Kidney glomerular epithelial cell (primary cell): Measurements from ENCODE around the gene PLEKHG3.

Experiments used
- DNase-seq: peaks from one replicate; lab custom pipeline; 2025; lab: John Stamatoyannopoulos, UW

The PLEKHG3 gene

GRCh38 chr14:64707661-64708060 lies 3.4 kb downstream of the PLEKHG3 start:
- DNase-seq, result peak; percentile 50

GRCh38 chr14:64708148-64709004 lies 4.2 kb downstream of the PLEKHG3 start:
- peak; percentile 80 for DNase-seq

DNA sequence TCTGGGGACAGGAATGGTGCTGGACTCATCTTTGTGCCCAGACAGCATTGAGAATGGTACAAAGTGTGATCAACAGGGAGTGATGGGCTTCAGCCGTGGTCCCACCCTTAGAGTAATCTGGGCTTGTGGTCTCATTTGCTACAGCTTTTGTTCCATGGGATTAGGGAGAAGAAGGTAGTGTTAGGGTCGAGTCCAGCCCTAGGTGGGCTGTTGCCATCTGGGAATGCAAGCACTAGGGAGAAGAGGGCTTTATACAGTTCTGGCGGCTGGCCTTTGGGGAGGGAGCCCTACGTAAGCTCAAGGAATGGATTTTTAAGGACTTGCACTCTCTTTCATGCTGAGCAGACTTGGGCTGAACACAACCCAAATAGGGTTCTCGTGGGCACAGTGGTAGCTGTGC lies 4.9 kb downstream of the PLEKHG3 start:
- no peak for DNase-seq

DNA sequence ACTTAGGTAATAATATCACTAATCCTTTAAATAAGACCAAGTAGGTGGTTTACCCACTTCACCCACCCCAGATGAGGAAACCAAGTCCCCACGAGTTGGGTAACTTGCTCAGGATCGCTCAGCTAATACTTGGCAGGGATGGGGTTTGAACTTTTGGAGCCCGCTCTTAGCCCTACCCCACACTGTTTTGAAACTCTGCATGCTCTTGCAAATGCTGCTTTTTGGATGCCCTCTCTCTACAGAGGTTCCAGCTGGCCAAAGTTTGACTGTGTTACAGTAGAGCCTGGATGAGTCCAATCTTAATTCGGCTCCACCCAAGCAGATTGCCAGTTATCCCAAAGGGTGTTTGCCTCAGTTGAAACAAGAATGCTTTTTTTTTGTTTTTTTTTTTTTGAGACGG lies 6.8 kb downstream of the PLEKHG3 start:
- no peak for DNase-seq

GRCh38 chr14:64713677-64714076 lies 9.5 kb downstream of the PLEKHG3 start:
- DNase-seq, result no peak

- DNase-seq, result no peak
These were observed 10.3 kb downstream of the PLEKHG3 start for GRCh38 chr14:64714432-64715025.

DNA sequence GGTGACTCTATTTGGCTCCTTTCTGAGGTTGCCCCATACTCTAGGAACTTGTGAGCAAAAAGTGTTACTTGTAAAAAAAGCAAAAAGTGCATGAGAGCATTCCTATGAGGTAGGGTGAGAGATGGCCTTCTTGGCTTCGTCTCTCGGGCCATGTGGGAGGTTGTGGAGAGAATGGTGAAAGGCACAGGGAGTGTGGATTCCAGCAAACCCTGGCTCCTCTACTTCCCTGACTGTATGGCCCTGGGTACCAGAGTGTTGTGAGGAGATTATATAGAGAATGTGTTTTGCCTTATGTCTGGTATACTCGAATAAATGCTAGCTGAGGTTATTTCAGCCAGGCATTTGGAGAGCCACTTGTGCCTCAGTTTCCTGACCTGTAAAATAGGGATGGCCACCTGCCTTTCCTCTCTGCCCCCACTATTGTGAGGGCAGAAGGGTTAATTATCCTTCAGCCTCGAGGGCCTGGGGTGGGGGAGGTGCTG lies 11.0 kb downstream of the PLEKHG3 start:
- no peak for DNase-seq

GRCh38 chr14:64715628-64716412 lies 11.6 kb downstream of the PLEKHG3 start:
- peak; percentile 50 for DNase-seq

GRCh38 chr14:64717870-64718269 lies 13.6 kb downstream of the PLEKHG3 start:
- DNase-seq, result peak; percentile 29

- DNase-seq, result no peak
These were observed 14.5 kb downstream of the PLEKHG3 start for GRCh38 chr14:64718762-64719161.

- no peak for DNase-seq
These were observed 15.4 kb downstream of the PLEKHG3 start for GRCh38 chr14:64719601-64720000.

DNA sequence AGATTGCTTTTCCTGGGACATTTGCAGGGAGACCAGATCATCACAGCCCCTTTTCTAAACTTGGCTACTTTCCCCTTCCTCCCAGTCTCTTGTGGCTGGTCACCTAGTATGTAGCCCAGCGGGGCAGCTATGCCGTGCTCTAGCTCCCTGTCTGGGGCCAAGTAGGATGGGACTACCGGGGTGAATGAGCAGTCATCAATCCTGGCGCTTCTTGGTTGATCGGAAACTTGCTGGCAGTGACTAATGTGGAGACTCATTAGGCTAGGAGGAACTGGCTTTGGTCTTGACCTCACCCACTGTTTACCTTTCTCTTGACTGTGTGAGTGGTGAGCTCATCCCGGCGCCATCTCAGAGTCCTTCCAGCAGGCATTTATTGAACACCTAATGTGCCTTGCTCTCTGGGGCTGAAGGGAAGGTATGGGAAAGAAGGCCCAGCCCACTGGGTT lies 15.9 kb downstream of the PLEKHG3 start:
- peak; percentile 96 for DNase-seq

GRCh38 chr14:64721391-64721791 lies 17.2 kb downstream of the PLEKHG3 start:
- no peak for DNase-seq

- DNase-seq, result no peak
These were observed 17.7 kb downstream of the PLEKHG3 start for GRCh38 chr14:64721899-64722298.

DNA sequence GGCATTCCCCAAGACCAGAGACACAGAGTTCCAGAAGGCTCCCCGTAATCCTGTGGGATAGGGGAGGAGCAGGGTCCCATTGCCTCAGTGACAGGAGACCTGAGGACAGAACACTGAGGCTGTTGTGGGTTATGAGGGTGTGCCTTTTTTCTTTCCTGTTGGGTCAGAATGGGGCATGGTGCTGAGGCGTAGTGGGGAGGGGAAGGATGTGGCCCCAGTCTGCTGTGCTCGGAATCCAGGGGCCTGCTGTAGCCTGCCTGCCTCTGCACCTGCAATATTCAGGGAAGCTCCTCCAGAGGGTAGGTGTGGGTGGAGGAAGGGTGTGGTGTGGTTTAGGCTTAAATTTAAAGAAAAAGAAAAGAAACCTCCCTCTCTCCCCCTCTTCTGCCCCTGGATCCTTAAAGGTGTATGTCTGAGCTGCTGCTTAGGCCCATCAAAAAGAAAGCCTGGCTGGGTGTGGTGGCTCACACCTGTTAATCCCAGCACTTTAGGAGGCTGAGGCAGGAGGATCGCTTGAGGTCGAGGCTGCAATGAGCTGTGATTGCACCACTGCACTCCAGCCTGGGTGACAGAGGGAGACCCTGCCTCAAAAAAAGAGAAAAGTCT lies 18.7 kb downstream of the PLEKHG3 start:
- no peak for DNase-seq

GRCh38 chr14:64723691-64724577 lies 19.7 kb downstream of the PLEKHG3 start:
- peak; percentile 19 for DNase-seq

DNA sequence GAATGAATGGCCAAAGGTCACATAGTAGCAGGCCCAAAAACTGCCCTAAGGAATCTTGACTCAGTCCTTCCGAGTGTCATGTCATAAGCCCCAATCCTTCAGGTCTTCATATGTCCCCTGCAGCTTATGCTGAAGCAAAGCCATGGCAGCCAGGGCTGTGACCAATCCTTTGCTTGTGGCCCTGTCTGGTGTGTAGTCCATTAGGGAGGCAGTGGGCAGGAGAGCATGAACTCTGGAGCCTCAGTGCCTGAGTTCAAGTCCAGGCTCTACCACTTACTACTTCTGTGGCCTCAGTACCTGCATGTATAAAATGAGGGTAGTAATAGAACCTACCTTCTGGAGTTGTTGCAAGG lies 20.3 kb downstream of the PLEKHG3 start:
- no peak for DNase-seq

- DNase-seq, result no peak
These were observed 21.1 kb downstream of the PLEKHG3 start for GRCh38 chr14:64725261-64725815.

DNA sequence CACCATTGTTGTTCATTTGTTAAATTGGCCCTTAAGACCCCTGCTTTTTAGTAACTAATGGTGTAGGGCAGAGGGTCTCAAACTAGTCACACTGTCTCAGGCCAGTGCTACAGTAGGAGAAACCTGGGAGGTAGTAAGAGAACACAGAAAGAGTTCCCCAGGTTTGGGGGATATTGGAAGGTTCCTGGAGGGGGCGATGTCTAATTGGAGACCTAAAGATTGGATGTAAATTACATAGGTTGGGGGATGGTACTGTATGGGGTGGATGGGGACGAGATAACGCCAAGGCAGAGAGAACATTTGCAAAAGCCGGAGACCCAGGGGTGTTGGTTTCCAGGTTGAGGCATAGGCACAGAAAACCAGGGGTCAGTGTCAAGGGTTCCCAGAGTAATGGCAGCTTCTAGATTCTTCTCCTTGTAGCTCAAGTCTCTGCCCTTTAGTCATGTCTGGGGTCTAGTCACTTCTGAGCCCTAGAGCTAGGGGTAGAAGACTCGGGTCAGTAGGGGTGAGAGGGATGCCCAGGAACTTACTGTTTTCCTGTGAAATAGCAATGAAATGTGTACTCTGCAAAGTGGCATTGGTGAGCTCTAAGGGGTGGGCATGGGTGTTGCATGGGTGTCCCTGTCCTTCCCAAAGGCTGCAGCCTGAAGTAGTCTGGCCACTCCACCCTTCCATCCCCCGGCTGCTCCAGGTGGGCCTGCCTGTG lies 21.8 kb downstream of the PLEKHG3 start:
- no peak for DNase-seq

- DNase-seq, result peak; percentile 65
These were observed 22.3 kb downstream of the PLEKHG3 start for GRCh38 chr14:64726585-64726890.
